Sigmoid colon (tissue), 4 donors: ENCODE data around the gene MTX3.

Source experiments
- CTCF ChIP-seq, 4 experiments: fragments of 450-650 bp in 3 of 4; fragments of 200-600 bp in 1 of 4; IDR thresholded peaks; one replicate each; pipeline ENCODE4 v1.5.1; 2016 to 2019; ENCODE audit warnings: antibody characterized with exemption in 4 of 4, mild to moderate bottlenecking in 3 of 4, moderate library complexity in 2 of 4
- EP300 ChIP-seq, 4 donors: sonication (generic); formaldehyde crosslinking; IDR thresholded peaks; one replicate each; pipeline ENCODE4 v1.6.1; 2017; ENCODE audit warnings: antibody characterized with exemption in 4 of 4
- POLR2A ChIP-seq, 2 donors: fragments of 450-650 bp; IDR thresholded peaks; one replicate each; pipeline ENCODE4 v1.6.1; 2016; ENCODE audit warnings: antibody characterized with exemption in 2 of 2, mild to moderate bottlenecking in 2 of 2, moderate library complexity in 2 of 2
- POLR2AphosphoS5 ChIP-seq, 4 donors: sonication (generic); formaldehyde crosslinking; IDR thresholded peaks; one replicate each; pipeline ENCODE4 v1.6.1; 2017; ENCODE audit warnings: antibody characterized with exemption in 4 of 4

GRCh38 chr5:79986260-79986659, 4.8 kb downstream of the MTX3 start:
- TF ChIP-seq POLR2AphosphoS5 (IDR thresholded peaks at IDR 0.05) (no peak), POLR2A (IDR thresholded peaks at IDR 0.05) (no peak), CTCF (IDR thresholded peaks at IDR 0.05) (no peak), EP300 (IDR thresholded peaks at IDR 0.05) (no peak)
